ENCODE measurements around the gene LILRA6. TPM values are rescaled to one million over a fixed set of nuclear protein-coding genes. Genes with fewer than 3 reads are reported as not detected.

The LILRA6 gene
- total RNA-seq, 1 donor from 2014 or later = not detected

GRCh38 chr19:54190503-54191010, 52.0 kb downstream of the LILRA6 start:
- peak; percentile 94 for DNase-seq (ENCODE audit: extremely low read depth, low read depth, low spot score)

GRCh38 chr19:54189735-54190502, 52.7 kb downstream of the LILRA6 start:
- peak; percentile 100 for DNase-seq (ENCODE audit: extremely low read depth, low read depth, low spot score)

- no peak for DNase-seq (ENCODE audit: extremely low read depth, low read depth, low spot score)
These were observed 53.4 kb downstream of the LILRA6 start, which contains the start of gene MBOAT7 for GRCh38 chr19:54189145-54189734. Gene MBOAT7, minus strand, starts transcription at chr19:54189580. Its CDS starts 1,072 bp downstream, at chr19:54188508.

- no peak for DNase-seq (ENCODE audit: extremely low read depth, low read depth, low spot score)
These were observed 54.2 kb downstream of the LILRA6 start for GRCh38 chr19:54188215-54188871.

- no peak for DNase-seq (ENCODE audit: extremely low read depth, low read depth, low spot score)
These were observed 55.6 kb downstream of the LILRA6 start for GRCh38 chr19:54186934-54187381.

Other genes with a start within 250 kb of the LILRA6 start
- not detected in 2 replicates for gene VSTM1, start 178.9 kb downstream of the LILRA6 start, total RNA-seq
- gene TARM1, start 161.4 kb downstream of the LILRA6 start, total RNA-seq = not detected in 2 replicates
- gene OSCAR, start 142.0 kb downstream of the LILRA6 start, total RNA-seq = not detected in 2 replicates
- 11.7 and 26.2 TPM in 2 replicates for gene NDUFA3, start 139.9 kb downstream of the LILRA6 start, total RNA-seq
- 58.5 and 63.2 TPM in 2 replicates for gene TFPT, start 127.1 kb downstream of the LILRA6 start, total RNA-seq
- gene PRPF31, start 127.0 kb downstream of the LILRA6 start, total RNA-seq = 57.8 and 66.7 TPM in 2 replicates
- gene CNOT3, start 105.0 kb downstream of the LILRA6 start, total RNA-seq = 19.6 and 29.5 TPM in 2 replicates
- 7.5 and 8.0 TPM in 2 replicates for gene LENG1, start 83.1 kb downstream of the LILRA6 start, total RNA-seq
- gene TMC4, start 69.6 kb downstream of the LILRA6 start, total RNA-seq = not detected in 2 replicates
- gene MBOAT7, start 53.2 kb downstream of the LILRA6 start, total RNA-seq = 354 and 361 TPM in 2 replicates
- gene TSEN34, start 51.5 kb downstream of the LILRA6 start, total RNA-seq = 92.9 and 140 TPM in 2 replicates
- gene RPS9, start 41.9 kb downstream of the LILRA6 start, total RNA-seq = 1,387 and 1,829 TPM in 2 replicates
- gene LILRB3, start 19.8 kb downstream of the LILRA6 start, total RNA-seq = not detected in 2 replicates
- gene LILRB5, start 14.5 kb upstream of the LILRA6 start, total RNA-seq = not detected in 2 replicates
- not detected in 2 replicates for gene LILRB2, start 38.3 kb upstream of the LILRA6 start, total RNA-seq
- not detected in 2 replicates for gene LILRA5, start 70.4 kb upstream of the LILRA6 start, total RNA-seq
- gene LILRA4, start 96.4 kb upstream of the LILRA6 start, total RNA-seq = not detected in 2 replicates
- not detected in 2 replicates for gene LAIR1, start 122.1 kb upstream of the LILRA6 start, total RNA-seq
- gene TTYH1, start 172.7 kb upstream of the LILRA6 start, total RNA-seq = not detected in 2 replicates
- gene LENG8, start 206.4 kb upstream of the LILRA6 start, total RNA-seq = 48.2 and 127 TPM in 2 replicates
- gene LENG9, start 221.0 kb upstream of the LILRA6 start, total RNA-seq = 3.7 and 4.1 TPM in 2 replicates
- gene CDC42EP5, start 230.5 kb upstream of the LILRA6 start, total RNA-seq = 172 and 177 TPM in 2 replicates

Data from glomerular endothelial cell (primary cell).